HG03066 (cell line): ENCODE results near the gene GADD45GIP1.
"Not testable (repeated sequence)": the region's sequence is repeated elsewhere in the genome, so short reads cannot be mapped to it uniquely, and the experiment has no call there.

Experiments
- ATAC-seq: cut with Tn5 transposase; IDR thresholded peaks from one replicate; pipeline ENCODE4 v1.9.1; 2021; ENCODE audit warnings: low read depth; ENCODE audit not compliant: unreplicated experiment

The GADD45GIP1 gene

DNA sequence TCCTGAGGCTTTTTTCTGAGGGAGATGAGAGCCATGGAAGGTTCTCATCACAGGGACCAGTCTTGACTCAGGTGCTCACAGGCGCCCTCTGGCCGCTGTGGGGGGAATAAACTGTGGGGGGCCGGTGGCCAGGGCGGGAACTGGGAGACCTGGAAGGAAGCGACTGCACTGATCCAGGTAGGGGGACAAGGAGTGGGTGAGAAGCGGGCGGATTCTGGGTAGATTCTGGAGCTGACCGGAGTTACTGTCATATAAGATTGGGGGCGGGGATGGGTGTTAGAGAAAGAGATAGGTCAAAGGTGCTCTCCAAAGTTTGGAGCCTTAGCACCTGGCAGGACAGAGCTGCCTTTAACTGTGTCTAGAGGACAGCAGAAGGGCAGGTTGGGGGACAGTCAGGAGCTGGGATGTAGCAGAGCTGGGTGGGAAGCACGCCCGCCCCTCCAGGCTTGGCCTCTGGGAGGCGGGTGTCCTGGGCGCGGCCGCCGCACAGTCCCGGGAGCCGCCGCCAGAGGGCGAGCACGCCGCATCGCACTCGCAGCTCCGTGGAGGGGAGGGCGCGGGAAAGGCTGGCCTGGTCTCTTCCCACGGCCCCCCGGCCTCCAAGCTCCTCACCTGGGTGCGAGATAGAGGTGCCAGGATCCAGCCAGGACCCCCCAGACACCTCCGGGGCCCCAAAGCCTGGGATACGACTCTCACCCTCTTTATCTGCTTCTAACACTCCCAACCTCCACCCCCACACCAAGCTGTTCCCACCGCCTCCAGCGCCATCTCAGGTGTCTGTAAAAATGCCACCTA is 8.2 kb upstream of the GADD45GIP1 start:
- no peak for ATAC-seq

- no peak for ATAC-seq
Measured at GRCh38 chr19:12959481-12959880, 2.5 kb upstream of the GADD45GIP1 start.

GRCh38 chr19:12957389-12957952 is 448 bp upstream of the GADD45GIP1 start:
- ATAC-seq, result peak; percentile 19

DNA sequence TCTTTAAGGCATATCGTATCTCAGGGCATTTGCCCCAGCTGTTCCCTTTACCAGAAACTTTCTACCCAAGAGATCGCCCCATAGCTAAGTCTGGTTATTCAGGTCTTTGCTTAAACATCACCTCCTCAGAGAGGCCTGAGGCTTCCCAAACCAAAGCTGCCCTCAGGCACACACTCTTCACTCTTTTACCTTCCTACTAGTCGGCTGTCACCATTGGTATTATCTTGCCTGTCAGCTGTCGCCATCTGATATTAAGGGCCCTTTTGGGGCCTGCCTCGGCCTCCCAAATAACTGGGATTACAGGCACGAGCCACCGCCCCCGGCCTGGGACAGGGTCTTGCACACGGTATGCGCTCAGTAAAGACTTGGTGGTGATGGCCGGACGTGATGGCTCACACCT is 1.0 kb downstream of the GADD45GIP1 start:
- ATAC-seq, result no peak

DNA sequence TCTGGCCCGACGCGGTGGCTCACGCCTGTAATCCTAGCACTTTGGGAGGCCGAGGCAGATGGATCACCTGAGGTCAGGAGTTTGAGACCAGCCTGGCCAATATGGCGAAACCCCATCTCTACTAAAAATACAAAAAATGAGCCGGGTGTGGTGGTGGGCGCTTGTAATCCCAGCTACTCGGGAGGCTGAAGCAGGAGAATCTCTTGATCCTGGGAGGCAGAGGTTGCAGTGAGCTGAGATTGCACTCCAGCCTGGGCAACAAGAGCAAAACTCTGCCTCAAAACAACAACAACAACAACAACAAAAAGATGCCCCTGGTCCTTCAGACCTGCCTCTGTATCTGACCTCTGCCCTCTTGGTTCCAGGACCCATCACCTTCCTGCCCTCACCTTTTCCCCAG is 1.4 kb downstream of the GADD45GIP1 start:
- not testable (repeated sequence) for ATAC-seq

GRCh38 chr19:12954612-12954962 is 2.4 kb downstream of the GADD45GIP1 start:
- ATAC-seq, result no peak

- no peak for ATAC-seq
Measured at GRCh38 chr19:12953799-12954611, 3.0 kb downstream of the GADD45GIP1 start.

- no peak for ATAC-seq
Measured at GRCh38 chr19:12953138-12953798, 3.8 kb downstream of the GADD45GIP1 start.

DNA sequence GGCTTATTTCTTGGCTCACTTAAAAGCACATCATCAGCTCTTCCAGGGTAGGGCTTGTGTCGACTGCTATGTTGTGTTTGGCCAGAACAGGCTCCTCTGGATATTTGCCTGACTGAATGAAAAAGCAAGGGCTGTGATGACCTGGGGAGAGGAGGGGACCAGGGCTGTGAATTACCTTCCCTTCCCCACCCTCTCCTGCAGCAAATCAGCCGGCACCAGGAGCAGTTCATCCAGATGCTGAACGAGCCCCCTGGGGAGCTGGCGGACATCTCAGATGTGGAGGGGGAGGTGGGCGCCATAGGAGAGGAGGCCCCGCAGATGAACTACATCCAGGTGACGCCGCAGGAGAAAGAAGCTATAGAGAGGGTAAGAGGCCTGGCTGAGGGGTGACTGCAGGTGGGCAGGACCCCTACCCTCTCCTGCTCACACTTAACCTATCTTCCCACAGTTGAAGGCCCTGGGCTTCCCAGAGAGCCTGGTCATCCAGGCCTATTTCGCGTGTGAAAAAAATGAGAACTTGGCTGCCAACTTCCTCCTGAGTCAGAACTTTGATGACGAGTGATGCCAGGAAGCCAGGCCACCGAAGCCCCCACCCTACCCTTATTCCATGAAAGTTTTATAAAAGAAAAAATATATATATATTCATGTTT is 4.4 kb downstream of the GADD45GIP1 start:
- no peak for ATAC-seq

- not testable (repeated sequence) for ATAC-seq
Measured at GRCh38 chr19:12952050-12952449, 5.0 kb downstream of the GADD45GIP1 start.

- no peak for ATAC-seq
Measured at GRCh38 chr19:12949363-12950283, 7.4 kb downstream of the GADD45GIP1 start.

DNA sequence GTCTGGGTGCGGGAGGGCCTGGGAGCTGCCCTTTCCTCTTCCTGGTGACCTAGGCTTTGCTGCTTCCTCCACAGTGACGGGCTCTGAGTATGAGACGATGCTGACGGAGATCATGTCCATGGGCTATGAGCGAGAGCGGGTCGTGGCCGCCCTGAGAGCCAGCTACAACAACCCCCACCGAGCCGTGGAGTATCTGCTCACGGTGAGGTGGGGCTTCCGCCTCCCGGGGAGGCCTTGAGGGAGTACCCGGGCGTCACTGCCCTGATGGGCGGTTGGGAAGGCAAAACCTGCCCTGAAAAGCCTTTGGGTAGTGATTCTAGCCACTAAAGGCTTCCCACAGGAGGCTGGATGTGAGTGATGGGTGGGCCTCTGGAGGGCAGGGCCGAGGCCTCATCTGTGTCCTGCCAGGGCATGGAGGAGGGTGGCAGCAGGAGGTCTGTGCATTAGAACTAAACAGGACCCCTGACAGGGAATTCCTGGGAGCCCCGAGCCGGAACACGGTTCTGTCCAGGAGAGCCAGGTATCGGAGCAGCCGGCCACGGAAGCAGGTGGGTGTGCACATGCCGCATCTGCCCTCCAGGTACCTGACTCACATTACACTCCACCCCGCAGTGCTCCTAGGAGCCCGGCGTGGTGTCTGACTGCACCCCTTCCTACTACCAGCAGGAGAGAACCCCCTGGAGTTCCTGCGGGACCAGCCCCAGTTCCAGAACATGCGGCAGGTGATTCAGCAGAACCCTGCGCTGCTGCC is 8.2 kb downstream of the GADD45GIP1 start:
- no peak for ATAC-seq

GRCh38 chr19:12947702-12948611 is 9.1 kb downstream of the GADD45GIP1 start:
- no peak for ATAC-seq

- ATAC-seq, result no peak
Measured at GRCh38 chr19:12946731-12947496, 10.1 kb downstream of the GADD45GIP1 start.

DNA sequence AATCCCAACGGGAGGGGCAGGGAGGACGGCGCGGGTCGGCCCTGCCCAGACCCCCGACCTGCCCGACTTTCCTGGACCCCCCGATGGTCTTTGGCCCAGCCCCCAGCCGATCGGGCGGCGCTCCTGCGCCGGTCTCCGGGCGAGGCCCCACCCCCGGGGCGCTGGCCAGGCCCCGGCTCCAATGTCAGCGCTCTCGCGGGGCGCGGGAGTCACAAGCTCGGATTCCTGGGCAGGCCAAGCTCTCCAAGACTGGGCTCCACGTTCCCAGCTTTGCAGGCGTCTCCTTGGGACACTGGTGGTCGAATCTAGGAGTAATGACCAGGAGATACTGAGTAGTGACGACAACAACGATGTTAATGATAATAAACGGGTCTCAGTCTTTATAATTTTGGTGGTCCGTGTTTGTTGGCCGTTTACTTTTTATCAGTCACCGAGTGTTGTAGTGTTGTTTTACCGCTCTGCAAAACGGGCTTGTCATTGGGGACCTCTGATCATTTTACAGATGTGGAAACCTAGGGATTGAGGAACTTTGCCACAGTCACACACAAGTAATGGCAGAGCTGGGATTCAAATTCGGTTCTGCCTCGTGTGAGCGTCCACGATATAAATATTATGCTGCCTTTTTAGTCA is 10.8 kb downstream of the GADD45GIP1 start:
- ATAC-seq, result no peak

GRCh38 chr19:12945479-12946091 is 11.4 kb downstream of the GADD45GIP1 start, which contains the start of gene RAD23A:
Gene RAD23A, plus strand, starts transcription at chr19:12945862. Its CDS starts 87 bp downstream, at chr19:12945949.
- ATAC-seq, result no peak
